ENCODE data around the gene CHP1.

CHP1 gene

DNA sequence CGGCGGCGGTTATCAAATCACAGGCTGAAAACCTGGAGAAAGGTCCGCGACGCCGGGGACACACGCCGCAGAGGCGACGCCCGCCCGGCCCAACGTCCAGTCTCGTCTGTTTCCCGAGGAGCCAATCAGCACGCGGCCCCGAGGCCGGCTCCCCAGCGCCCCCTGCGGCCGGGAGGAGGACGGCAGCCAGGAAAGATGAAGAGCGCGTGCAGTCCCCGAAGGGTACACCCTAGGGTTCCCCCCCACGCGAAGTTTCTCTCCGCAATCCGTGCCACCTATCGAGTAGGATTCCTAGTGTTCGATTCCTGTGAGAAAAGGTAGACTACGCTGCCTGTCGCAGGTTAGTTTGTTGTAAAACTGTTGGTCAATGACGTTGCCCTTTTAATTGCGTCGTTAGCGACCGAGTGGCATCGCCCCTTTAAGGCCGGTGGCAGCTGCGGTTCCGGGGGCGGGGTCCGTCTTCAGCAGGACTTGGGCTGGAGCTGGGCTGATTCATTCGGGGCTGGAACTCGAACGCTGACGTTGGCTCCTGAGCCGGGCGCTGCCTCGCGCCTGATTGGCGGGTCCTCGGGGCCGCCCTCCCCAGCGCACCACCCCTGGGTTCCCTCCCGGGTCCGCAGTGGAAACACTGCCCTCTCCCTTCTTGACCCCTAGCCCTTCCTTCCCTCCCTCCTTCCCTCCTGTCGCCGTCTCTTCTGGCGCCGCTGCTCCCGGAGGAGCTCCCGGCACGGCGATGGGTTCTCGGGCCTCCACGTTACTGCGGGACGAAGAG lies at the start of gene CHP1, which contains the start of gene EXD1:
Gene CHP1, plus strand, starts transcription at position 619 of the 772 bp plus-strand sequence. Its CDS starts 115 bp downstream, at position 734.
Gene EXD1, minus strand, starts transcription at position 108 of the 772 bp plus-strand sequence. CDS start 4,182 bp downstream, outside the sequence.
- H3K4me3 ChIP-seq (ENCODE audit: low read depth, low read length) = peak within 1 kb of the TSS; percentile 62
- peak; percentile 99 for DNase-seq (ENCODE audit: low read depth)
- TF ChIP-seq, protein P1, sequence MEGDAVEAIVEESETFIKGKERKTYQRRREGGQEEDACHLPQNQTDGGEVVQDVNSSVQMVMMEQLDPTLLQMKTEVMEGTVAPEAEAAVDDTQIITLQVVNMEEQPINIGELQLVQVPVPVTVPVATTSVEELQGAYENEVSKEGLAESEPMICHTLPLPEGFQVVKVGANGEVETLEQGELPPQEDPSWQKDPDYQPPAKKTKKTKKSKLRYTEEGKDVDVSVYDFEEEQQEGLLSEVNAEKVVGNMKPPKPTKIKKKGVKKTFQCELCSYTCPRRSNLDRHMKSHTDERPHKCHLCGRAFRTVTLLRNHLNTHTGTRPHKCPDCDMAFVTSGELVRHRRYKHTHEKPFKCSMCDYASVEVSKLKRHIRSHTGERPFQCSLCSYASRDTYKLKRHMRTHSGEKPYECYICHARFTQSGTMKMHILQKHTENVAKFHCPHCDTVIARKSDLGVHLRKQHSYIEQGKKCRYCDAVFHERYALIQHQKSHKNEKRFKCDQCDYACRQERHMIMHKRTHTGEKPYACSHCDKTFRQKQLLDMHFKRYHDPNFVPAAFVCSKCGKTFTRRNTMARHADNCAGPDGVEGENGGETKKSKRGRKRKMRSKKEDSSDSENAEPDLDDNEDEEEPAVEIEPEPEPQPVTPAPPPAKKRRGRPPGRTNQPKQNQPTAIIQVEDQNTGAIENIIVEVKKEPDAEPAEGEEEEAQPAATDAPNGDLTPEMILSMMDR (IDR thresholded peaks at IDR 0.05; ENCODE audit: insufficient read depth, low read depth, low read length, missing control alignments) = peak; percentile 96

DNA sequence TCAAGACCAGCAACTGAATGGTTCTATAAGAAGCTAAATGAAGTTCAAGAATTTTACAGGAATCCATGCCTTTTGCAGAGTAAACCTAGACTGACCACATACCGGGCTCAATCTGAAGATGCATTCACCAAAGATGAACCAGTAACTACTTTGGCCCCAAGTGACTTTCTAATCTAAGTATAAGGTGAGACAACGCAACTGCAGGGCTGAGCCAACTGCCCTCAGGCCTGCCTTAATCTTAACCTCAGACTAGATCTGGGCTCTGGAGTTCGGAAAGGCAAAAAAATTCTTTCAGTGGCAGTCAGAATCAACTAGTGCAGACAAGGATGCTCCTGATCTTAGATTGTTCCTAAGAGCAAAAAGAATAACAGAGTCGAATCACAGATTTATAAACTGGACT lies 48.8 kb upstream of the CHP1 start:
- no peak for DNase-seq (ENCODE audit: low read depth)
- no peak overlapping the region for H3K4me3 ChIP-seq (ENCODE audit: low read depth, low read length)
- TF ChIP-seq, protein P1 (IDR thresholded peaks at IDR 0.05; ENCODE audit: insufficient read depth, low read depth, low read length, missing control alignments) = no peak

DNA sequence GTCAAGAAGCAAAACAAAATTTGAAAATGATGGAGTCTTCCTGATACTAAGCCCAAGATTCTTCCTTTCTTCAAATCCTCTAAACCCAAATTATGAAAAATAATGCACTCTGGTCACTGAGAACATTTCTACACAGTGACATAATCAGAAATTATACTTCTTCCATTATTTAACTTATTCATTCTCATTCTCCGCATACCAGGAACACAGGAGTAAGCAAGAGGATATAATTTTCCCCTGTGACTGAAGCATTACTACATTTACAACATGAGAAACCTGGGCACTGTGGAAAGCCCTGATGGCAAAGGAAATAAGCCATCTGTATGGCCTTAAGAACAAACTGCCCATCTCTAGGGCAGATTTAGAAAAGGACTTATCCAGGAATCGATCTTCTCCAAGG lies 47.5 kb upstream of the CHP1 start:
- DNase-seq (ENCODE audit: low read depth) = no peak
- H3K4me3 ChIP-seq (ENCODE audit: low read depth, low read length) = no peak overlapping the region
- TF ChIP-seq, protein P1 (IDR thresholded peaks at IDR 0.05; ENCODE audit: insufficient read depth, low read depth, low read length, missing control alignments) = no peak

DNA sequence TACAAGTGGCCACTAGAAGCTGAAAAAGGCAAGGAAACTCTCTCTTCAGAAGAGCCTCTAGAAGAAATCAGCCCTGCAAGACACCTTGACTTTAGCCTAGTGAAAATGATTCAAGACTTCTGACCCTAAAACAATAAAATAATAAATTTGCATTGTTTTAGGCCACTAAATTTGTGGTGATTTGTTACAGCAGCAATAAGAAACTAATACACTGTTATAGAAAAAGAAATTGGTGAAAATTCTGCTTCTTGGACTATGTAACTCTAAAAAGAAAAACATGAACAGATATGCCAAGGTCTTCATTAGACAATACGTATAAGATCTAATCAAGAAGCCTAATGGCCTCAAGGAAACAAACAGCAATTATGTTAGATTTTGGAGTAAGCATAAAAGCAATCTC lies 36.6 kb upstream of the CHP1 start:
- H3K4me3 ChIP-seq (ENCODE audit: low read depth, low read length) = no peak overlapping the region
- TF ChIP-seq, protein P1 (IDR thresholded peaks at IDR 0.05; ENCODE audit: insufficient read depth, low read depth, low read length, missing control alignments) = no peak
- no peak for DNase-seq (ENCODE audit: low read depth)

DNA sequence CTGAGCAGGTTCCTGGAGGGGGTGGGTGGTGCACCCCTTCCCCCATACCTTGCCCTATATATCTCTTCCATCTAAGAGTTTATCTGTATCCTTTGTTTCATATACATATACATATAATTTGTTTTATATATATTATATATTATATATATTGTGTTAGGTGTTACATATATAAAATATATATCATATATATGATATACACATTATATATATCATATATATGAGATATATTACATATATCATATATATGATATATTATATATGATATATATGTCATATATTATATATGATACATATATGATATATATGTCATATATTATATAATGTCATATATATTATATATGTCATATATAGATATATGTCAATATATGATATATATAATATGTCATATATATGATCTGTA lies 31.6 kb upstream of the CHP1 start:
- TF ChIP-seq, protein P1 (IDR thresholded peaks at IDR 0.05; ENCODE audit: insufficient read depth, low read depth, low read length, missing control alignments) = no peak
- H3K4me3 ChIP-seq (ENCODE audit: low read depth, low read length) = no peak overlapping the region
- DNase-seq (ENCODE audit: low read depth) = no peak

DNA sequence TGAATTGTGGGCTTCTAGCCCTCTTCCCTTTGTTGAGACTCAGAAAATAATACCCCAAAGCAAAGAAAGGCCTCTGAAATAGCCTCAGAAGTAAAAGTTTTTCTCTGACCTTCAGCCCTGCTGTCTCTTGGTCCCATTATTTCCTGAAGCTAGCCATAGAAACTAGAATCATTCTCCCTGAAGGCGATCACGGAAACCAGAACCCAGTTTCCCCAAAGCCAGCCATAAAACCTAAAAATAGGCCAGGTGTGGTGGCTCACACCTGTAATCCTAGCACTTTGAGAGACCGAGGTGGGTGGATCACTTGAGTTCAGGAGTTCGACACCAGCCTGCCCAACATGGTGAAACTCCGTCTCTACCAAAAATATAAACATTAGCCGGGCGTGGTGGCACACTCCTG lies 27.7 kb upstream of the CHP1 start:
- TF ChIP-seq, protein P1 (IDR thresholded peaks at IDR 0.05; ENCODE audit: insufficient read depth, low read depth, low read length, missing control alignments) = no peak
- DNase-seq (ENCODE audit: low read depth) = no peak
- no peak overlapping the region for H3K4me3 ChIP-seq (ENCODE audit: low read depth, low read length)

All from GM12865 (cell line).